ENCODE results near the gene PDE6H.

Gene PDE6H

DNA sequence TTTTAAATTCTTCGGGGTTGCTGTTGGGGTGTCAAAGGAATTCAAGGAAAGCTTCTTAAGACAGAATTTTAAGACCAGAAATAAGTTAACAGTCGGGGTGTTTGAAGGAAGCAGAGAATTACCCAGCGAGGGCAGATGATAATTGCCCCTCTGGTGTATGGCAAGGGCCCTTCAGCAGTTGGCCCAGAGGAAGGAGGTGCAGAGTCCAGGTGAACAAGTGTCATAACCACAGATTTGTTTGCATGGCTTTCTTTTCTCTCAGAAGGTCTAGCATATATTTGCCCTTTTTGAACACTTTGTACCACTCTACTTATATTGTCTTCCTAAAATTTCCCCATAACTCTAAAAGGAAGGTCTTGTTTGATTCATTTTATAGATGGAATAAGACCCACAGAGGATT is 1.8 kb downstream of the PDE6H start:
- DNase-seq (ENCODE audit: low read depth), result no peak

DNA sequence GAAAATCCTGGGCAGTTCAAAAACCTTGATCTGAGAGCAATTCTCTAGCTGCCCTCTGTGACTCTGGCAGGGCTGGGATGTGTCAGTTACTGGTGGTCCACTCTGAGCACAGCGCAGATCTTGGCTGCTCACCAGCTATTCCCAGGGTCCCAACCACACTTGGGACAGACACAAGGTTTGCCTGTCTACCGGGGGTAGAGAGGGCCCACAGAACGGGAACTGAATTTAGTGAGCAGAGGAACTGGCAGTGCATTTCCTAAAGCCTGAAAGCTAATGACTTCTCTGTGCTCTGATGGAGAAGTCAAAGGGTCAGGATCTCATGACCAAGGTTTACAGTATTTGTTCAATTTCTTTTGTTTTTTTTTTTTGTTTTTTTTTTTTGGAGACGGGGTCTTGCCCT is 2.6 kb downstream of the PDE6H start:
- DNase-seq (ENCODE audit: low read depth), result no peak

DNA sequence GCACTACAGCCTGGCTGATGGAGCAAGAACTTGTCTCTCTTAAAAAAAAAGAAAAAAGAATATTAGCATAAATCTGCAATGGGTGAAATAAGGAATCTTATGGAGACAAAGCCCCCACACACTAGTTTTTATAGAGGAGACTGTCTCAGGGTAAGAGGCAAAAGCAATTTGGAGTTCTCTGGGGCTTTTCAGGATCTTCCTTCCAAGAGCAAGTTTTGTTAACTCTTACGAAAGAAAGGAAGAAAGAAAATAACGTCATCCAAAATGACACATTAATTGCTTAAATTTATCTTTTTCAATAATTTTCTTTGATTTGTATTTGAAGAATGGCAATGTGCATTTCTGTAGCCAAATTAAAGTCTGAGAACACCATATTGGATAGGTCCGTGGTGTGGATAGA is 3.8 kb downstream of the PDE6H start:
- DNase-seq (ENCODE audit: low read depth), result no peak

DNA sequence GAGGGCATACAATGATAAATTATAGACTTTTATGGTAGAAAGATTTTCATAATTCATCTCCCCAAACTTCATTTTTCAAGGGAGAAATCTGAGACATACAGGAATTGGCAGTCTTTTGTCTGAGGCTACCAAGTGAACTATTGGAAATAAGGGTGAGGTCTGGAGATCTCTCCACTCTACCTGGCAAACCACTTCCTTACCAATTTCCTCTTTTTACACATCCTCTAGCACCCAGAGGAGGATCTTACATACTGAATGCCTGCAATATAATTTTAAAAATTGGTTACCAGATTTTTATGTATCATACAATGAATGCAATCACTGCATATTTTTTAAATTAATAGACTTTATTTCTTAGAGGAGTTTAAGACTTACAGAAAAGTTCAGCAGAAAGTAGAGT is 6.6 kb downstream of the PDE6H start:
- no peak for DNase-seq (ENCODE audit: low read depth)

DNA sequence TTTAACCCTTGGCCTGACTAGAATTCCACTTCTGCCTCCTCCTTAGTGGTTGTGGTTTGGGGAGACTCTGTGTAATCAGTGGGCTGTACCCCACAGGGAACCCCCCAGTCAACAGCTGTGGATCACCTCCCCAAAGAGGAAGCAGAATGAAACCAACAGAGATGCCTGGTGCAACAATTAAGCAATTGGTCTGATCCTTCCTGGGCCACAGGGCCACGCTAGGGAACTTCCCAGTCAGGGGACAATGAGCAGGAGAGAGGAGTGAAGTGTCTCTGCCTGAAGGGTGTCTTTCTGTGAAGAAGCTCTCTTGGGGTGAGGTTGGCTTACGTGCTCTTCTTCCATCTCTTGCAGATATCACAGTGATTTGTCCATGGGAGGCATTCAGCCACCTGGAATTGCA is 8.2 kb downstream of the PDE6H start:
- no peak for DNase-seq (ENCODE audit: low read depth)

DNA sequence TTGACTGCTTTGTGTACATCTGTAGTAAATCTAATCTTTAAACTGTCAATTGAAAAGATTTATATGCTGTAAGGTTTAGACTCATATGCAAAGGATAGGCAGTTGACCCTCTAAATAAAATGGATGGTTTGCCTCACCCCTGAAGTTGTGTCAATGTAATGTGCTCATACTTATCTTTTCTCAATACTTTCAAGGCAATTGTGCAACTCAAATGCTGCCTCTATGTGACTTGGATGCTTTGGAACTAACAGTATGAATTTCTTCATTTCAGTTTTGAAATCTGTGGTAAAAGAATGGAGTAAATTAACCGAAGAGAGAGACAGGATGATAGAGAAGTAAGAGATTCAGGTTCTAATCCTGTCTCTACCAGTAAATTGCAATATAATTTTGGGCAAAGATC is 9.7 kb downstream of the PDE6H start:
- DNase-seq (ENCODE audit: low read depth), result no peak

DNA sequence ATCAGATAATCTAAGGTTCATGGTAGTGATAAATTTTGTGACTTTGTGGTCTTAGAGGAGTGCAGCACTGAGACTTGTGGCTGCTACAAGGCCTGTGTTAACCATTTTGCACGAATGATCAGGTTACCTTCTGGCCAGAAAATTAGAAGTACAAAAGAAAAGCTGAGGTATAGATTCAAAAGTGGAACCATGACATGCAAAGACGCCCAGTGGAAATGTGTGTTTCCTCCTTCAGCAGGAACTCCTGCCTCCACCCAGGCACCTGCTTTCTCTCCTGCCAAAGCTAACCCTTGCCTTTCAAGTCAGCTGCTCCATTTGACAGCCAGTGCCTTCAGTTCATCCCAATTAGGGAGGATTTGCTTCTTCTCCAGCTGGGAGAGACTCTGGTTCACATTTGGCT is 10.1 kb downstream of the PDE6H start:
- DNase-seq (ENCODE audit: low read depth), result no peak

DNA sequence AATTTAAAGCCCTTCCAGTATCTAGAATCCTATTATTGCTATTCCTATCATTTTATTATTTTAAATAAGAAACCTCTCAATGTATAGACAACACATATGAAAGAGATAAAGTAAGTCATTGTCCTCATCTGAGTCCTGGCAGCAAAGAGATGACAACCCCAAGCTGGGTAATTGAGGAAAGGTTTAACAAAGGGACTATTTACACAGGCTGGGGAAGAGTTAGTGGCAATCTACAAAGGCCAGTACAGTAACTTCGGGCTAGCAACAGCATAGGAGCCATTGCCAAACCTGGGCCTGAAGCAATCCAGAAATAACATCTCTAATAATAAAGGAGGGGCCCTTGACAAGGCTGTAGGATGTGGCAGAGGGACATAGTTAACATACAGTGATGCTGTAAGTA is 11.2 kb downstream of the PDE6H start:
- DNase-seq (ENCODE audit: low read depth), result no peak

DNA sequence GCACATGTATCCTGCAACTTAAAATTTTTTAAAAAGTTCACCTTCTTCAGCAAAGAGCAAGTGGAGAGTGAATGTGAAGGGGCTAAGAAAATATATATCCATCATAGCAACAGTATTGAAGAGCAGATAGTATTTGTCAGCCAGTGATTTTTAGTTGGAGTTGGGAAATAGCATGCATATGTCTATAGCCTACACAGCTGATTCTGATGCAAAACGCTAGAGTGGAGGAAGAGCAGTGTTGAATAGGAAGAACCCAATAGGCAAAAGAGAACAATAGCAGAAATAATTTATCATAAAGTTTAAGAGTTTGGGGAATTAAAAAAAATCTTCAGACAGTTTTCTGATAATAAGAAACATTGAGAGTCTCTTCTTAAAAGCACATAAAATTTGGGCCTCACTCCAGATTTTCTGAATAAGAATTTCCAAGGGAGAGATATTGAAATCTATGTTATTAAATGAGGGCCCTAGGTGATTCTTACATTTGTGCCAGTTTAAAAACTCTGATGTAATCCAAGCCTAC is 12.0 kb downstream of the PDE6H start:
- DNase-seq (ENCODE audit: low read depth), result no peak

DNA sequence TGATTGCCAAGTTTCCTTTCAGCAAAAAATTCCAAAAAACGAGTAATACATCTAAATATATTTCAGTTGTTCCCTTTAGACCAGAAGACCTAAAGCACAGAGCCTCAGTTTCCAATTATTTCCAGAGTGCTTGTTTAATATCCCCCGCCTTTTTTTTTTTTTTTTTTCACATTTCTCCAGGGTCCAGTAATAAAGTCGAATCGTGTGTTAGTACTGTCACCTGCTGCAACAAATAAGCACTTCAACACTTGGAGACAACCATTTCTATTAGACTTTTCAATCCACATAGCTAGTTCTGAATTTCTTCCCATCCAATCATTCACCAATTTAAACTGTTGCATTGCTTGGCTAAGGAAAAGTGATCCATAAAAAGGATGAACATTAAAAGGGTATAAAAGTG is 13.6 kb downstream of the PDE6H start:
- no peak for DNase-seq (ENCODE audit: low read depth)

DNA sequence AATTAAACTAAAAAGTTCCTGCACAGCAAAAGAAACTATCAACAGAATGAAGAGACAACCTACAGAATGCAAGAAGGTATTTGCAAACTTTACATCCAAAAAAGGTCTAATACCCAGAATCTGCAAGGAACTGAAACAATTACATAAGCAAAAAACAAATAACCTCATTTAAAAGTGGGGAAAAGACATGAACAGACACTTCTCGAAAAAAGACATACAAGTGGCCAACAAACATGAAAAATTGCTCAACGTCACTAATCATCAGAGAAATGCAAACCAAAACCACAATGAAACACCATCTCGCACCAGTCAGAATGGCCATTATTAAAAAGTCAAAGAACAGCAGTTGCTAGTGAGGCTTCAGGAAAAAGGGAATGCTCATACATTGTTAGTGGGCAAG is 15.2 kb downstream of the PDE6H start:
- DNase-seq (ENCODE audit: low read depth), result no peak

DNA sequence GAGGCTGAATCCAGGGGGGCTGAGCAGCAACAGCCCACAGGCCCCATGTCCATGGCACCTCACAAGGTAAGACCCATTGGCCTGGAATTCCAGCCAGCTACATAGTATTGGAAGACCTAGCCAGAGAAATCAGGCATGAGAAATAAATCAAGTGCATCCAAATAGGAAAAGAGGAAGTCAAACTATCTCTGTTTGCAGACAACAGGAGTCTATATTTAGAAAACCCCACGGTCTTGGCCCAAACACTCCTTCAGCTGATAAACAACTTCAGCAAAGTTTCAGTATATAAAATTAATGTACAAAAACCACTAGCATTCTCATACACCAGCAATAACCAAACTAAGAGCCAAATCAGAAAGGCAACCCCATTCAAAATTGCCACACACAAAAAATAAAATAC is 16.9 kb downstream of the PDE6H start:
- DNase-seq (ENCODE audit: low read depth), result no peak

DNA sequence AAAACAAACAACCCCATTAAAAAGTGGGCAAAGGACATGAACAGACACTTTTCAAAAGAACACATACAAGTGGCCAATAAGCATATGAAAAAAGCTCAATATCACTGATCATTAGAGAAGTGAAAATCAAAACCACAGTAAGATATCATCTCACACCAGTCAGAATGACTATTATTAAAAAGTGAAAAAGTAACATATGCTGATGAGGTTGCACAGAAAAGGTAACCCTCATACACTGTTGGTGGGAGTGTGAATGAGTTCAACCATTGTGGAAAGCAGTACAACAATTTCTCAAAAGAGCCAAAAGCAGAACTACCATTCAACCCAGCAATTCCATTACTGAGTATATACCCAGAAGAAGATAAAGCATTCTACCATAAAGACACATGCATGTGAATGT is 18.2 kb downstream of the PDE6H start:
- DNase-seq (ENCODE audit: low read depth), result no peak

DNA sequence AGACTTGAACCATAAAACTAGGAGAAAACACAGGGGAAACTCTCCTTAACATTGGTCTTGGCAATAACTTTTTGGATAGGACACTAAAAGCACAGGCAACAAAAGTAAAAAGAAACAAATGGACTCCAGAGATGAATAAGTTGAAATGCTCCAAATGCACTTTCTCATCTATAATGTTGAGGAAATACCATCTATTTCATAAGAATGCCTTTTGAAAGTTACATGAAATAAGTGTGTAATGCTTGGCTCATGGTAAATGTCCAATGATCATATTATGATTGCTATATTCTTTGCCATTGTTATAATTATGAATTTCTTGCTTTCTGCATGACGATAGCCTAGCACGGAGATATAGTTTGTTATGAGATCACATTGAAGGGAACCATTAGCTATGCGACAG is 19.8 kb downstream of the PDE6H start:
- no peak for DNase-seq (ENCODE audit: low read depth)

DNA sequence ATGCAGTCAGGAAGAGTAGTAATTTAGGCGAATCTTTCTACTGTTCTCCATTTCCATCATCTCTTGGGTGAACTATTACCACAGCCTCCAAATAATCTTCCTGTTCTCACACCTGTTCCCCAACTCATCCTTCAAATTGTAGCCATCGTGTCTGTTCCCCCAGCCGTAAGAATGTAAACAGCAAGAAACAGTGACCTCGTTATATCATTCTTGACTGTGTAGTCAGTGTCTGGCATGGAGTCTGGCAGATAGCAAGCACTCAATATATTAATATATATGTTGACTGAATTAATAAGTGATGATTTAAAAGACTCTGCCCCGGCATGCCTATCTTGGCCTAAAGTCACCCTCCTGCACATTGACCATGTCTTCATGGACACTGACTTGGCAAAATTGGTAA is 20.3 kb downstream of the PDE6H start:
- no peak for DNase-seq (ENCODE audit: low read depth)

DNA sequence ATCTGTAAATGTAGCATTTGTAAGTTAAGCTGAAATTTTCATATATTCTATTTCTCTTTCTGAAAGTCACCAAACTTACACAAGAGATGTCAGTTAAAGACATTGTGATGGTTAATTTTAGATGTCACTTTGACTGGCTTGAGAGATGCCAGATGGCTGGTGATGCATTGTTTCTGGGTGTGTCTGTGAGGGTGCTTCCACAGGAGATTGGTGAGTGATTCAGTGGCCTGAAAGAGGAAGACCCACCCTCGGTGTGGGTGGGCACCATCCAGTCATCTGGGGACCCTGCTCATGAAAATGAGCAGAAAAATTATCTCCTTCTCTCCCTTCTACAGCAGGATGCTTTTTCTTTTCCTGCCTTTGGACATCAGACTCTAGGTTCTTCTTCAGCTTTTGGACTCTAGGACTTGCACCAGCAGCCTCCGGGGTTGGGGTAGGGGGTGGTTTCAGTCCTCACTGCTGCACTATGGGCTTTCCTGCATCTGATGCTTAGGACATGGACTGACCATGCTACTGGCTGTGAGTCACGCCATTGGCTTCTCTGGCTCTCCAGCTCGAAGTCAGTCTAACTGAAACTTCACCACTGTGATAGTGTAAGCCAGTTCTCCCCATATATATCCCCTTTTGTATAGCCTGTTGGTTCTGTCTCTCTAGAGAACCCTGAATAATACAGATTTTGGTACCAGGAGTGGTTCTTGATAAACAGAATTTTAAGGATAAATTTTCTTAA is 20.9 kb downstream of the PDE6H start:
- DNase-seq (ENCODE audit: low read depth), result no peak

DNA sequence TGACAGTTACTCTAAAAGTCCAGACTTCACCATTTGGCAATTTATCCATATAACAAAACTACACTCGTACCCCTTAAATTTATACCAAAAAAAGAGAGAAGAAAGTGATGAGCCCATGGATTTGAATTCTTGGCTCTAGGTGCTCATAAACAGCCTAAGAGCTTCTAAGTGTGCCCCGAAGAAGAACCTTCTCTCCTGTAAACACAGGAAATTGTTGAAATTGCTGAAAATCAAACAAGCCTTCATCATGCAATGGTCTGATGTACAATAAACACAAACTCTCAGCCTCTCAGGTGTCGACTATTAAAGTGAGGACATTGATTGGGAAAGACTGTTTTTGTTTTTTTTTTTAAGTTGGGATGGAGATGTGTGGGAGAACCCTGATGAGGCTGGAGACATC is 21.8 kb downstream of the PDE6H start:
- DNase-seq (ENCODE audit: low read depth), result no peak

DNA sequence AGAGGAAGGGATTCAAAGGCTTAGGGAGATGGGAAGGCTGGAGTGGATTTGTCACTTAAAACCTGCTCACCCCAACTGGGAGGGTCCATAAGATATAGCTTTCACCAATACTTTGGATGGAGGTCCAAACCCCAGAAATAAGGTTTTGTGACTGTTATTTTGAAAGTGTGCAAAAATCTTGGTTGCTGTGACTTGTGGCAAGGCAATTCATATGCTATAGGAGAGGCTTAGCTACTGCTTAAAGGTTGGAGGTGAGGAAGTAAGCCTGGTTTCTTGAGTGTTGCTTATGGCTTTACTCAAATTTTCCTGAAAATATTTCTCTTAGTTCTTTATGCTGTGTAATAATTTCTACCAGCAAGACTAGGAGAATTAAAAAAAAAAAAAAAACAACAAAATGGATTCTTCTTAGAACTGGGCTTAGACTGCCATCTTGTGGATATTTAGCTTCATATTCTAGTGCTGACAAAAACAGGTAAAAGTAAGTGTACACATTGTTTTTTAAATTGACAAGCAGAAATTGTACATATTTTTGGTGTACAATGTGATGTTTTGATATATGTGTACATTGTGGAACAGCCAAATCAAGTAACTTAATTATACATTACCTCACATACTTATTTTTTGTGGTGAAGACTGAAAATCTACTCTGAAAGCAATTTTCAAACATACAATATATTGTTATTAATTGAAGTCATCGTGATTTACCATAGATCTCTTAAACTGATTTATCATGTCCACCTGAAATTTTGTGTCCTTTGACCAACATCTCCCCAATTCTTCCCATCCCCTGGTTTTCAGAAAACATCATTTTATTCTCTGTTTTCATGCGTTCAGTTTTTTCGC is 23.0 kb downstream of the PDE6H start:
- no peak for DNase-seq (ENCODE audit: low read depth)

DNA sequence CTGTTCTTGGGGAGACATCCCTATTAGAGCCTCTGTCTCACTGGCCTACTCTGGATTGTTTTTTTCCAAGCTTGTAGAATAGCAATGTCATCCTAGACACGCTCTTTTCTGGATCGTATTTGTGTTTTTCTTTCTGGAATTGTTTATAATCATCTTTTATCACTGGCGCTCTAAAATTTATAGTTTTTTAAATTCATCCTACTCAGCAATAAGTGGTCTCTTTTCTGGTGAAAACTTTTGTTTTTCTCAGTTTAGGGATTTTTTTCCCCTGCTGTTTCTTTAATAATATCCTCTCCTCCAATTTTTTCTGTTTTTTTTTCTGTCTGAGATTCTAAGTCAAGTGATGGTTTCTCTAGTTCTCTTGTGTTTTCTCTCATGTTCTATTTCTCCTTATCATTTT is 25.2 kb downstream of the PDE6H start:
- DNase-seq (ENCODE audit: low read depth), result no peak

DNA sequence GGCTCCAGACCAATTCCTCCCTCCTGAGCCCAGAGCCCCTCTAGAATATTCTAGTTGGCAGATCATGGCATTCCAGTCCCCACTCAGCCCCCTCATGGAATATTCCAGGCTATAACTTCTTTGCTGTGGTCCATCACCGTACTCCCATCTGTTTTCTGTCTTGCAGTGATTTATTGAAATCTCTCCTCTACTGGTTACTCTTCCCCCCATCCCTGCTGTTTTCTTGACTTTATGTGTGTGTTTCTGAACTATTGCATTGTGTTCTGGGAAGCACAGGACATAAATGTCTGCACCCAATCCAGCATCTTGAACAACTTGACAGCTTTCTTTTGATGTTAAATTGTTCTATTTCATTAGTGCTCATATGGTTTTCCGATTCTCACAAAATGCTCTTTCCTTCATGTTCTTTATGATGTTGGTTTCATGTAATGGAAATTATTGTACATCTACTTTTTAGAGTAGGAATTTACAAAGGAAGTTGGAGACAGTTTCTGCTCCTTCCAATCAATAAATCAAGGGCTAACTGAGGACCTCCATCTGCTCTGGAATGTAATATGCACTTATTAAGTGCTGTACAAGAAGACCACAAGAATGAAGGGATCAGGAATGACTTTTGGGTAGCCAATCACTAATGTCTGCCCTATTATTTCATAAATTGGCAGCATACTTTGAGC is 26.3 kb downstream of the PDE6H start:
- no peak for DNase-seq (ENCODE audit: low read depth)

DNA sequence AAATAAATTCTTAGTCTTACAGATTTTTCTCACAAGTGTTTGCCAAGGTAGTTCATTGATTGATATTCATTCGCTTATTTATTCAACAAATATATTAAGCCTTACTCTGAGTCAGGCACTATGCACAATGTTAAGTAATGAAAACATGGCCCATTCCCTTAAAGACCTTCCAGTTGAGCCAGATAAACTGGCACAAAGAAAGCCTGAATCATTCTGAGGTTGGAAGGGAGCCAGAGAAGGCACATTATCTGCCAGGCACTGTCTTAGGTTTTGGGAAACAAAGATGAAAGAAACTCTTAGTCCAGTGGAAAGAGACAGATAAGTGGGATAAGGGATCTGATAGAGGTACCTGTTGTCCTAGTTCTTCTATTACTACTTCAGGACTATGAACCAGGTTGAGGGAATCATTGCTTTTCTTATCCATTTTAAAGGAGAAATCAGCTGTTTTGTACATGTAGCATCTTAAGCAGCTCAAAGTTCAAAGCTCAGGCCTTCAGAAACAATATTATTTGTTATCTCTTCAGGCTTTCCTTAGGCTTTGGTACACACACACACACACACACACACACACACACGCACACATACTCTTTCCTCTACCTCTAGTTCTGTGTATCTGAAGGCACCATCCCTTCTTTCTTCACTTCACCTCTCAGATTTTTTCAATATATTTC is 27.0 kb downstream of the PDE6H start:
- no peak for DNase-seq (ENCODE audit: low read depth)

DNA sequence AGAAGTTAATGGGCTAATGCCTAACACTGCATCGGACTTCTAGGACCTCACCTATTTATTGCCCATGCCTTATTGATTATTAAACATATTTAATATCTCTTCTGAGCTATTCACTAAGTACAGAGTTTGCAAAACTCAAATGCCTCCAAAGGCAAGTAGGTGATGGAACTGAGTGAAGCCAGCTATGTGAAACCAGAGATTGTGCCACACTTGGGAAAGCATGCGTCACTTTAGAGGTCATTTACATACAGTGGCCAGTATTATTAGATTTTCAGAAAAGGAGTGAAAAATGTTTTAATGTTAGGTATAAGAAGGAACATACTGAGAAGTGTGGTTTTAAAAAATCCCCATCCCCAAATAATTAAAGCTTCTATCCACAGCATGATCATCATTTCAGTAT is 27.7 kb downstream of the PDE6H start:
- no peak for DNase-seq (ENCODE audit: low read depth)

Measured in activated T-cell treated with anti-CD3 and anti-CD28 coated beads for 48 hours (primary cell).